ENCODE results near the gene OBSCN. TPM values are rescaled to one million over a fixed set of nuclear protein-coding genes. Genes with fewer than 3 reads are reported as not detected.

Gene OBSCN
- polyA plus RNA-seq, 12 donors: 147 to 517 (median 269) TPM

DNA sequence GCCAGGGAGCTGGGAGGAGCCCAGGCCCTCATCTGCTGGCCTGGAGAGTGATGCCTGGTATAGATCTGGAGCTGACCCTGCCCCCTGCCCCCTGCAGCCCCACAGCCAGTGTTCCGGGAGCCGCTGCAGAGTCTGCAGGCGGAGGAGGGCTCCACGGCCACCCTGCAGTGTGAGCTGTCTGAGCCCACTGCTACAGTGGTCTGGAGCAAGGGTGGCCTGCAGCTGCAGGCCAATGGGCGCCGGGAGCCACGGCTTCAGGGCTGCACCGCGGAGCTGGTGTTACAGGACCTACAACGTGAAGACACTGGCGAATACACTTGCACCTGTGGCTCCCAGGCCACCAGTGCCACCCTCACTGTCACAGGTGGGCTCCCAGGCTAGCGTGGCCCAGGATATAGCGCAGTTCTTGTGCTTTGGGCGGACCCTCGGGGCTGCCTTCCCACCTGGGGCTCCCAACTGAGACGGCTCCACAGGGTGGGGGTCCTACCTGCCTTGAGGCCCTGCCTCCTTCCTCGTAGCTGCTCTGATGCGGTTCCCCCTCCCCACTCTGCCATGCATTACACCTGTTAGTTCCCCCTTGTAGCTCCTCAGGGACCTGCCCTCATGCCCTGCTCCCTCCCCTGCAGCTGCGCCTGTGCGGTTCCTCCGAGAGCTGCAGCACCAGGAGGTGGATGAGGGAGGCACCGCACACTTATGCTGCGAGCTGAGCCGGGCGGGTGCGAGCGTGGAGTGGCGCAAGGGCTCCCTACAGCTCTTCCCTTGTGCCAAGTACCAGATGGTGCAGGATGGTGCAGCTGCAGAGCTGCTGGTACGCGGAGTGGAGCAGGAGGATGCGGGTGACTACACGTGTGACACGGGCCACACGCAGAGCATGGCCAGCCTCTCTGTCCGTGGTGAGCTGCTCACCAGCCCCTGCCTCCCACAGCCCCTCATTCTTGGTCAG is 98.7 kb downstream of the OBSCN start:
- DNase-seq: no peak

DNA sequence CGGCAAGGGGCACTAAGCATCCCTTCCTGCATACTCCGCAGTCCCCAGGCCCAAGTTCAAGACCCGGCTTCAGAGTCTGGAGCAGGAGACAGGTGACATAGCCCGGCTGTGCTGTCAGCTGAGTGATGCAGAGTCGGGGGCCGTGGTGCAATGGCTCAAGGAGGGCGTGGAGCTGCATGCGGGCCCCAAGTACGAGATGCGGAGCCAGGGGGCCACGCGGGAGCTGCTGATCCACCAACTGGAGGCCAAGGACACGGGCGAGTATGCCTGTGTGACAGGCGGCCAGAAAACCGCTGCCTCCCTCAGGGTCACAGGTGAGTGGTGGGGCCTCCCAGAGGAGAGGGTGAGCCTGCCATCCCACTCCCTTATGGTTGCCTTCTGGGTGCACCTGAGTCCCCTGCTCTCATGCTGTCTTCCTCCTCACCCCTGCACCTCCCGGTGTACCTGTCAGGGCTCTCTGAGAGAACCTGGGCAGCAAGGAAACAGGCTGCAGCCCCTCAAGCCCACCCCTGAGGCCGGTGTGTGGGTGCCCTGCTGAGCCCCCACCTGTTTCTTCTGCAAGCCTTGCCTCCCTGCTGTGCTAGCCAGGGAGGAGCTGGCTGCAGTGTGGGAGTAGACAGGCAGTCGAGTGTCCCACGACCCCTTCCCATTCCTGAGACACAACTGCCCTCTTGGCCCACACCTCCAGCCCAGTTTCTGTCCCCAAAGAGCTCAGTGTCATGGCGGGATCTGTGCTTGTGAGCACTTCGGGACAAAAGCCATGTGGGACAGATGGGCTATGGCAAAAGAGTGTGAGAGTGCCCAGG is 99.6 kb downstream of the OBSCN start:
- DNase-seq: no peak

DNA sequence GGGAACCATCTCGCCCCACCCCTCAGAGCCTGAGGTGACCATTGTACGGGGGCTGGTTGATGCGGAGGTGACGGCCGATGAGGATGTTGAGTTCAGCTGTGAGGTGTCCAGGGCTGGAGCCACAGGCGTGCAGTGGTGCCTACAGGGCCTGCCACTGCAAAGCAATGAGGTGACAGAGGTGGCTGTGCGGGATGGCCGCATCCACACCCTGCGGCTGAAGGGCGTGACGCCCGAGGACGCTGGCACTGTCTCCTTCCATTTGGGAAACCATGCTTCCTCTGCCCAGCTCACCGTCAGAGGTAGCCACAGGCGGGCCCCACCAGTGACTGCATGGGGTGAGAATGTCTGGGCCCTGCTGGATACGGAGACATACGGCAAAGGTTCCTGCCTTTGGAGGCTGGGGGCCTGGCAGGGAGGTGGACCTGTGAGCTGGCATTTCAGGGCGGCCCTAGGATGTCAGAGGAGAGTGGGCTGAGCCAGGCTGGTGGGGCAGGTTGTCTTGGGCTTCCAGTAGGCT is 100.3 kb downstream of the OBSCN start:
- no peak for DNase-seq

DNA sequence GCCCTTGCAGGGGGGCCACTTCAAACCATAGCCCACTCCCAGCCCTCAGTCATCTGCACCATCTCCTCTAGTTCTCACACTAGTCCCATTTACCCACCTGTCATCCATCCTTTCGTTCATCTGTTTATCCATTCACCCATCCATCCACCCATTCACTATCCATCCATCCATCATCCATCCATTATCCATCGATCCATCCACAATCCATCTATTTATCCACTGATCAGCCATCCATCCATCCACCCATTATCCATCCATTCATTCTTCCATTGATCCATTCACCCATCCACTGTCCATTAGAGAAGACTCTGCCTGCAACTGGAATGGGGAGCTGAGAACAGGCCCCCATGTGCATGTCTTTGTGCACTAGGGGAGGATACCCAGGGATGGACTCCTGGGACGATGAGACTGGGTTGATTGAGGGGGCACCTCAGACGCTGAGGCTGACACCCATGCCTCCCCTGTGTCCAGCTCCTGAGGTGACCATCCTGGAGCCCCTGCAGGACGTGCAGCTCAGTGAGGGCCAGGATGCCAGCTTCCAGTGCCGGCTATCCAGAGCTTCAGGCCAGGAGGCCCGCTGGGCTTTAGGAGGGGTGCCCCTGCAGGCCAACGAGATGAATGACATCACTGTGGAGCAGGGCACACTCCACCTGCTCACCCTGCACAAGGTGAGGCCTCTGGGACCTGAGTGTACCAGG is 100.9 kb downstream of the OBSCN start:
- no peak for DNase-seq

DNA sequence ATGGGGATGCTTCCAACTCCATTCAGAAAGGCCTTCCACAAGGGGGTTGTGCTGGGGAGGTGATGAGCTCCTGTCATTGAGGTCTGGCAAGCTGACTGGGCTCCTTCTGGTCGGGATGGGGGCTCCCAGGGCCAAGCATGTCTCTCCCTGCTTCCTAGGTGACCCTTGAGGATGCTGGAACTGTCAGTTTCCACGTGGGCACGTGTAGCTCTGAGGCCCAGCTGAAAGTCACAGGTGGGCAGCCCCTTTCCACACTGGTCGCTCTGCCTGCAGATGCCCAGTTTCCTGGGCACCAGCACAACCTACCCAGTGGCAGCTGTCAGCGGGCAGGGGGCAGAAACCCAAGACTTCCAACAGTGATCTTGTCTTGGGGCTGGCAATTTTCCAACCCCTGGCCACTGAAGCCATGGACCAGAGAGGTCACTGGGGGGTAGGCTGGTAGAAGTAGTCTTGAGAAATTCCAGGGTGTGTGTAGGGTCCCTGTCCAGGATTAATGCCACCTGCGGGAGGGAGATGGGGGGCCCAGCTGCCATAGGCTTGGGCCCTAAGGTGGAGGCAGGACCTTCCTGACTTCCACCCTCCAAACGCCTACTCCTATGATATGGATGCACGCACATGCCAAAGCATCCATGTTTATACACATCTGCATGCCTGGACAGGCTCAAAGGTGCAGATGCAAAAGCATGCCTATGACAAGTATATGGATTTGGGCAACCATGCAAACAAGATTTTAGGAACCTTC is 101.7 kb downstream of the OBSCN start:
- DNase-seq: no peak

DNA sequence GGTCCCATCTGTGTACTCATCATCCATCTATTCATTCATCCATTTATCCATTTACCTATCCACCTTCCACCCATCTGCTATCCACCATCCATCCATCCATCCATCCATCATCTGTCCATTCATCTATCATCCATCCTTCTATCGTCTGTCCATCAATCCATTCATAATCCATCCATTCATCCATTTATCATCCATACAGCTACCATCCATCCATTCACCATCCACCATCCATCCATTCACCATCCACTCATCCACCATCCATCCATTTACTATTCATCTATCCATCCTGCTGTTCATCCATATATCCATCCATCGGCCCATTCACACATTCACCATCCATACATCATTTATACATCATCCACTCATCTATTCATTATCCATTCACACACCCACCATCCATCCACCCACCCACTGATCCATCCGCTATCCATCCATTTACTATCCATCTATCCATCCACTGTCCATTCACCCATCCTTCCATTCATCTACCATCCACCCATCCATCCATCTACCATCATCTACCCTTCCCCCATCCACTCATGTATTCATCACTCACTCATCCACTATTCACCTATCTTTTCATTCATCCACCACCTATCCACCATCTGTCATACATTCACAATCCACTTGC is 102.4 kb downstream of the OBSCN start:
- DNase-seq: no peak

DNA sequence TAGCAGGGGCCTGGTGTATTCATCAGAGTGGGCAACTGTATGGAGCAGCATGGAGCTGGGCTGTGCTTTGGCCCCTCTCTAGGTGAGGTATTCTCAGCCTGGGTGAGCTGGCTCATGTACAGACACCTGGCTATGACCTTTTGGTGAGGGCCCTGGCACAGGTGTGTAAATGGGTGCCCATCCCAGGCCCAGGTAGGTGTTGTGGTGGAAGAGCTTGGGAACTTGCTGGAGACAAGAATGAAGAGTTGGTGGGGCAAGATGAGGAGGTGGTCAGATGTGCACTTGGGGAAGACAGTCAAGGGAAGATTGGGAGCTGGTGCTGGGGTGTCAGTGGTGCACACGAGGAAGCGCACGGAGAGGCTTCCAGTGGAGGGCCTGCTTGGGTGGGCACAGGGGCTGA is 103.2 kb downstream of the OBSCN start:
- no peak for DNase-seq

DNA sequence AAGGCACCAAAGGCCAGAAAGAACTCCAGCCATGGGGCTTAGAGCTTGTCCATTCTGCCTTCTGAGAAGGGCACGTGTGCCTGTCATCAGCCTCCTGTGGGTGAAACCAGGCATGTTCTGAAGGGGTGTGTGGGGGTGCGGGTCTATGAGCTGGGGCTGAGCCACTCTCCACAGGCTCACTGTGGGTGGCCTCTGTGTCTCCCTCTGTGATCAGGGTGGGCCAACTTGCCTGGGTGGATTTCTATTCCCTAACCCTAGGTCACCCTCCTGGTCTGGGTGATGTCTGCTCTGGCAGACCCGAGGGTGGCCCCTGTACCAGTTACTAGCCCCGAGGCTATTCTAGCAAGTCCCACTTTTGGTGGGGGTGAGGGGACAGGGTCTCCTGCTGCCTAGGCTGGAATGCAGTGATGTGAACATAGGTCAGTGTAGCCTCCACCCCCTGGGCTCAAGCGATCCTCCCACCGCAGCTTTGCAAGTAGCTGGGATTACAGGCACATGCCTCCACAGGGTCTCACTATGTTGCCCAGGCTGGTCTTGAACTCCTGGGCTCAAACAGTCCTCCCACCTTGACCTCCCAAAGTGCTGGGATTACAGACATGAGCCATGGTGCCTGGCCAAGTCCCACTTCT is 104.4 kb downstream of the OBSCN start:
- no peak for DNase-seq

DNA sequence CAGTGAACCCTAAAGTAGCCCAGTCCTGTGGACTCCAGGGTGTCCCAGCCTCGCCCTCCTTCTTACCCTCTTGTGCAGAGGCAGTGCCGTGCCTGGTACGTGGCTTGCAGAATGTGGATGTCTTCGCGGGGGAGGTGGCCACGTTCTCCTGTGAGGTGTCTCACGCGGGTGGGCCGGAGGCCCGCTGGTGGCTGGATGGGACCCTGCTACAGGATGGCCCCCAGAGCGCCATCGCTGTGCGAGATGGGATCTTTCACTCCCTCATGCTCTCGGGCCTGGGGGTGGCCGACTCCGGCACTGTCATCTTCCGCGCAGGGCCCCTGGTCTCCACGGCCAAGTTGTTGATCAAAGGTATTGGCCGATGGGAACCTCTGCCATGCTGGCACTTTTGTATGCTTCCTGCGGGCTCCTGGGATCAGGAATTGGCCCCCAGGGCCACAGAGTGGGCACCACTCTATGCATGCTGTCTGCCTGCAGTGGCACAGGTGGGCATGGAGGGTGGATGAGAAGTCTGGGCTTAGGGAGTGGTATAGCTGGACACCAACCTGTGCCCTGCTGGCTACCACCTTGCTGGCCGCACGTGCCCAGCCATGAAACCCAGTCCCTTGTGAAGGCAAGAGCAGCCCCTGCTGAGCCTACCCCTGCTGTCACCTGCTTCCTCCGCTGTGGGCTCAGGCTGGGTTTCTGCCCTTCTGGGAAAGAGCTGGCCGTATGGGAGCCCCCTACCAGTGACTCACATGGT is 105.9 kb downstream of the OBSCN start:
- DNase-seq: no peak

DNA sequence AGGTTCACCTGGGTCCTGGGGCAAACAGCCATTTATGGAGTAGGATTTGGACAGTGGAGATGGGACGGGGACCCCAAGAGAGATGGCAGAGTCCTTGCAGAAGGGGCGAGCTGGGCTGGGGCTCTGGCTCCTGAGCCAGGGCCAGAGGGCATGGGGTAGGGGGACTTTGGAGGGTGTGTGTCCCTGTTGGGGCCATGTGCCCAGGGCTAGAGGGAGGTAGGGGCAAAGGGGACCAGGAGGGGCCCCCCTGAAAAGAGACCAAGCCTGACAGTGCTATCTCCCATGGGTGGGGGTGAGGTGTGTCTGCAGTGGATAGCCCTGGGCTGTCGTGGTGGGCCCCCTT is 106.4 kb downstream of the OBSCN start:
- DNase-seq: no peak

DNA sequence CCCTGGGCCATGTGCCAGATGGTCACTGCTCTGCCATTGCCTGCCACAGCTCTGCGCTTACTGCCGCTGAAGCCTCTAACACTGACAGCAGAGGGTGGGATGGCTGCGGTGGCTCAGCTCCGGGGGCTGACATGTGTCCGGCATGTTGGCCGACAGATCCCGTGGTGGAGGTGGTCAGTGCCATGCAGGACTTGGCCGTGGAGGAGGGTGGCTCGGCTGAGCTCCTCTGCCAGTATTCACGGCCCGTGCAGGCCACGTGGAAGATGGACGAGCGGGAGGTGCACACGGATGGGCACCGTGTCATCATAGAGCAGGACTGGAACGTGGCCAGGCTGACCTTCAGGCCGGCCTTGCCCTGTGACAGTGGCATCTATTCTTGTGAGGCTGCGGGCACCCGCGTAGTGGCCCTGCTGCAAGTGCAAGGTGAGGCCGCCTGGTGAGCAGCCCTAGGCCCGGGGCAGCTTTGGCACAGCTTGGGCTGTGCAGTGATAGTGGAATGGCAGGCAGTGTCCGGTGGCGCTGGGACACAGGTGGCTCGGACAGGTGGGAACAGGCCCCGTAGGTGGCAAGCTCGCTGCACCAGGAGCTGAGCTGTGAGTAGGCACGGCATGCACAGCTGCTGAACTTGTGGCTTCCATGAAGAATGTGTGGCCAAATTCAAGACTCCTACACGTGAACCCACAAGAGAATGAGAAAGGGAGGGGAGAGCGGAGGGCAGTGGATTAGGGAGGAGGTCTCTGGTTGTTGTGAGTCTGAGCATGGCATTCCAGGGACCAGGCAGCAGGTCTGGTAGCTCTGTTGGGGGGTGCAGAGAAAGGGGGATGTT is 107.0 kb downstream of the OBSCN start:
- no peak for DNase-seq

DNA sequence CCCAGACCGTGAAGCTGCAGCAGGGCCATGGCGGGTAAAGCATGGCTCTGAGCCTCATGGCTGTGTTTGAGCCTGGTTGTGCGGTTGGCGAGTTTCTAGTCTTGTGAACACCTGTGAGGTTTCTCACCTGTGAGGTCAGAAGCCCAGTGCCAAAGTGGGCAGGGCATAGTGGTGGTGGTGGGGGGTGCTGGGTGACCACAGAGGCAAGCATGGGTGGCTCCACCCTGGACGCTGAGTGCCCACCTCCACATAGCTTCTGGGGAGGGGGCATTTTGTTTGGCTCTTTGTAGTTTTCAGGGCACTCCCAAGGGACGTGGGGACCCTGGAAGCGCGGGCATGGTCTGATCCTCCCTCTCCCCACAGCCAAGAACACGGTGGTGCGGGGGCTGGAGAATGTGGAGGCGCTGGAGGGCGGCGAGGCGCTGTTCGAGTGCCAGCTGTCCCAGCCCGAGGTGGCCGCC is 107.7 kb downstream of the OBSCN start:
- no peak for DNase-seq

DNA sequence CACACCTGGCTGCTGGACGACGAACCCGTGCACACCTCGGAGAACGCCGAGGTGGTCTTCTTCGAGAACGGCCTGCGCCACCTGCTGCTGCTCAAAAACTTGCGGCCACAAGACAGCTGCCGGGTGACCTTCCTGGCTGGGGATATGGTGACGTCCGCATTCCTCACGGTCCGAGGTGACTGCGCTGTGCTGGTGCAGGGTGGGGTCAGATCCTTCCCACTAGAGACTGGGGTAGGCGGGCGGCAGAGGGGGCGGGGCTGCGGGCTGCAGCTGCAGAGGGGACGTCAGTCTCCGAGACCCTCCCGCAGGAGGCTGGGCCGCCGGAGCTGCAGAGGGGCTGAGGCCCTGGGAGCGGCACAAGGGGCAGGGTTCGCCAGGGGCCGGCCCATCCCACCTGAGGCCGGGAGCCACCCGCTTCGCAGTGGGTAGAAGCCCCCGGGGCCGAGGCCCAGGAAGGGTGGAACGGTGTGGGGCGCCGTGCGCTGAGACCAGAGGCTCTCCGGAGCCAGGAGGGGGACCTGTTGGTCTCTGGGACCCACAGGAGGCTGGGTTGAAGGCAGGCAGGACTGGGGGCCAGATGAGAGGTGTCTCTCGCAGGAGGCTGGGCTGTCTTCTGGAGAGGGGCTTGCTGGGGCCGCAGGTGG is 108.2 kb downstream of the OBSCN start:
- no peak for DNase-seq

DNA sequence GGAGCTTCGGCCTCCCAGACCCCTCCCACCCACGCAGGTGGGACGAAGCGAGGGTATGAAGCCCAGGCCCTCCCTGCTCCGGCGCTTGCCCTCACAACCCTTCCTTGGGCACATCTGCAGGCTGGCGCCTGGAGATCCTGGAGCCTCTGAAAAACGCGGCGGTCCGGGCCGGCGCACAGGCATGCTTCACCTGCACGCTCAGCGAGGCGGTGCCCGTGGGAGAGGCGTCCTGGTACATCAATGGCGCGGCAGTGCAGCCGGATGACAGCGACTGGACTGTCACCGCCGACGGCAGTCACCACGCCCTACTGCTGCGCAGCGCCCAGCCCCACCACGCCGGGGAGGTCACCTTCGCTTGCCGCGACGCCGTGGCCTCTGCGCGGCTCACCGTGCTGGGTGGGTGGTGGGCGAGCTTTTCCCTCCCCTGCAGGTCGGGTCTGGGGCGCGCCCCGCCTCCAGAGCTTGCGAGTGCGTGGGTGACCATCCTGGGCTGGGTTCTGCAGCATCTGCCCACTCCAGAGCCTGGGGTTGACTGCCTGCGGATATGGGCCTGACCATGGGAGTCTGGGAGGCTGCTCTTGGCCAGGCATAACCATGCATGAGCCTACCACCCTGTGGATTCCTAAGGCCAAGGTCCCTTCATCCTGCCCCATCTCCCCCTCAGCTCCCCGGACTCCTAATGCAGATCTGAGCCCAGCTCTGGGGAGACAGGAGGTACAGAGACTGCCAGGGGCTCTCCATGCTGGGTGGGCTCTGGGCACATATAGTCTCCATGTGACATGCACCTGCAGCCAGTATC is 108.9 kb downstream of the OBSCN start:
- DNase-seq: no peak

DNA sequence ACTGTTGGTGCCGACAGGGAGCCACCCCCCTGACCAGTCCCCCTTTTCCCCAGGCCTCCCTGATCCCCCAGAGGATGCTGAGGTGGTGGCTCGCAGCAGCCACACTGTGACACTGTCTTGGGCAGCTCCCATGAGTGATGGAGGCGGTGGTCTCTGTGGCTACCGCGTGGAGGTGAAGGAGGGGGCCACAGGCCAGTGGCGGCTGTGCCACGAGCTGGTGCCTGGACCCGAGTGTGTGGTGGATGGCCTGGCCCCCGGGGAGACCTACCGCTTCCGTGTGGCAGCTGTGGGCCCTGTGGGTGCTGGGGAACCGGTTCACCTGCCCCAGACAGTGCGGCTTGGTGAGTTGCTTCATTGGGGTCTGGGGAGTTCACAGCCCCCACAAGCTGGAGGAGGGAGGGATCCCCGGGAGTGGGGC is 109.6 kb downstream of the OBSCN start:
- DNase-seq: no peak

DNA sequence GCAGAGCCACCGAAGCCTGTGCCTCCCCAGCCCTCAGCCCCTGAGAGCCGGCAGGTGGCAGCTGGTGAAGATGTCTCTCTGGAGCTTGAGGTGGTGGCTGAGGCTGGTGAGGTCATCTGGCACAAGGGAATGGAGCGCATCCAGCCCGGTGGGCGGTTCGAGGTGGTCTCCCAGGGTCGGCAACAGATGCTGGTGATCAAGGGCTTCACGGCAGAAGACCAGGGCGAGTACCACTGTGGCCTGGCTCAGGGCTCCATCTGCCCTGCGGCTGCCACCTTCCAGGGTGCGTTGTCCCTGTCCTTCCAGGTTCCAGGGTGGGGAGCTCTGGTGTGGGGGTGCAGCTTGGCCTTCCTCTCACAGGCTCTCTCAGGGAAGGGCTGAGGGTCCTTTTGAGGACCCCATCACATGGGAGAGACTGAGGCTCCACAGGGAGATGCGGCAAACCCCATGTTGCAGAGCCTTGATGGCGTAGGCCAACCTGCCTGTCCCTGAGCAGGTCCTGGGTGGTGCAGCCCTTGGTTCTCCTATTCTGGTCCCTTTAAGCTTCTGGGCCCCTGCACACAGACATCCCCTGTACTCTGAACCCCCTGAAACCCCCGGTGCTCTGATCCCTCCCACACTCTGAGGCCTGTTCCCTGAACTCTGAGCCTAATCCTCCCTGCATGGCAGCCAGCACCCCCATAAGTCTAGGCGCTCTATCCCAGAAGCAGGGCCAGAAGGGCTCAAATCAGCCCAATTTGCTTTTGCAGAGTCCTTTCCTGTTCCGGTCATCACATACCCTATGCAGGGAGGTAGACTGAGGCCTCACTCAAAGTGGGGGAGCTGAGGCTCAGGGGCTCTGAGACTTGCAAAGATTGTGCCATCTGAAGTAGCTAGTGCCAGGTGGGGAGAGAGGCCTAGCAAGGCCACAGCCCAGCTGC is 110.3 kb downstream of the OBSCN start:
- no peak for DNase-seq

Data from muscle of arm (tissue), 12 donors.